NCI-H146 treated with DMSO at 0.1 percent for 48 hours (cell line): ENCODE results near the gene PIGS.

Experiments used
- DNase-seq: peaks from one replicate; lab custom pipeline; 2025; ENCODE audit not compliant: unreplicated experiment; lab: John Stamatoyannopoulos, UW

The PIGS gene

DNA sequence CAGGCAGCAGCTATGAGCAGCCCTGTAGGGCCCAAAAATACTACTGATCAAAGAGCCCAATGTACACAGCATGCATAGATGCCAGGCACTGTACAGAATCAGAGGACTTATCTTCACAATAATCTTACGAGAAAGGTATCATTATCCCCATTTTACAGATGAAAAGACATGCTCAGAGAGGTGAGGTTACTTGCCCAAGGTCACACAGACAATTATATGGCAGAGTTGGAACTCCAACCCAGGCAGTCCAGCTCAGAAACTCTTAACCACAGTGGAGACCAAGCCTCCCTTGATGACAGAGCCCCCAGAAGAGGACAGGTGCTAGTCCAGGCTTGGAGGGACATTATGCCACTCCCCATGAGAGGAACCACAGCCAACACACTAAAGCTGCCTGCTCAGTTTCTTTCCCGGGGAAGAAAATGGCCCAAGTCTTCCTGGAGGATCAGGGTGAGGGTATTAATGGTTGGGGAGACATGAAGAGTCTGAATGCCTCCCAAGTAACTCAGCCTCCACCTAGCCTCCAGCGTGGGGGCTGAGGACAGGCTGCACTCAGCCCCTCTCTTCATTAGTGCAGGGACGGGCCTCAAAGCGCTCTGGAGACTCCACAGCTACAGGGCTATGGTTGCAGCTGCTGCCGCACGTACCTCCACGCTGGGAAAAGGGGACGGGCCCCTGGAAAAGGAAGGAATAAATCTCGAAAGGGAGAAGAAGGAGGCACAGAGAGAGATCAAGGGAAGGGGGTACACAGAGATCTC, 19.7 kb downstream of the PIGS start:
- DNase-seq, result no peak

DNA sequence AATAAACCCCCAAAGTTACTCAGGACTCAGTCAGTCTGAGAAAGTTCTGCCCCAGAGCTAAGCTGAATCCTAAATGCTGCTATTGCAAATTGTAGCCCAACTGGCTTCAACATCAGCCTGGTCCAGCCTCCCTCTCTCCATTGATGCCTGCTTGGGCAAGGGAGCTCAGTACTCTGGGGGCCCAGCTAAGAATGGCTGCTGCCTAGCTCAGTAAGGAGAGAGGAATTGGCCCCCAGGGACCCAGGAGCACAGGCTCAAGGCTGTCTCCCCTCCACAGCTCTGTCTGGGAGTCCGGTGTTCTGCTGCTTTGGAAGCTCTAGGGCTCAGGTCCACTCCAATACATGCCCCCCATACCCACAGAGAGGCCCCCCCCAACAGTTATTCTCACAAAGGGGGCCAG, 20.5 kb downstream of the PIGS start:
- DNase-seq, result no peak

DNA sequence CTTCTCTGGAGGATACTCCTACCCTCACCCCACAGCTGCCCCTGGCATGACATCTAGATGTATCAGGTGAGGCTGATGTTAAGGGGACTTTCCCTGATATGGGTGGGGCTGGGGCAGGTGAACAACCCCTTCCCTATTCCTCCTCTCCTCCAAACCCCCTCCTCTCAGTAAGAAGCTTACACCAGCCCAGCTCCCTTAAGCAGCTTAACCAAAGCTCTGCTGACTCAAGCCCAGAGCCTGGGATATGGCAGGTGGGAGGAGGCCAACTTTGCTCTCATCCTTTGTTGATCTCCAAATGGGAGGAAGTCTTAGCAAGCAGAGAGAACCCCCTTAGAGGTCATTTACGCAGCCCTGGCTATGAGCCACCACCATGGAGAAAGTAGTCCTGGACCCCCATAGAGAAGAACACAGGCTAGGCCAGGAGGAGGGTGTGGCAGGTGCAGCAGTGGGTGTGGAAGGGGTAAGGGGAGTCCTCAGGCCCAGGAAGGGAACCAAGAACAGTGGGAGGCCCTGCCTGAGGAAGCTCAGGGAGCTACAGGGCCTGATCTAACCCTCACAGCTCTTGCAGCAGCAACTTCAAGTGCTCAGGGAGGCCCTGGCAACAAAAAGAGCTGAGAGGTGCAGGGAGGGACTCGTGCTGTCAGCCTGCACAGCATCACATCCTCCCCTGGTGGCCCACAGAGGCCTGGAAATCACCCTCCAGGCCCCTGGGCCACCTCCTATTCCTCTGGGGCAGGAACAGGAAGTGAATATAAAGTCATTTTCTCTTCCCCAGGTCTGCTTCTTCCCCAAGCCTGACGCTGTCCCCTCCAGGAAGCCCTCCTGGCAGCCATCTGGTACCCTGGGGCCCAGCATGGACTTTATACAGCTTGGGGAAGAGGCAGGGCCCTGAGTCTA, 21.8 kb downstream of the PIGS start:
- no peak for DNase-seq

DNA sequence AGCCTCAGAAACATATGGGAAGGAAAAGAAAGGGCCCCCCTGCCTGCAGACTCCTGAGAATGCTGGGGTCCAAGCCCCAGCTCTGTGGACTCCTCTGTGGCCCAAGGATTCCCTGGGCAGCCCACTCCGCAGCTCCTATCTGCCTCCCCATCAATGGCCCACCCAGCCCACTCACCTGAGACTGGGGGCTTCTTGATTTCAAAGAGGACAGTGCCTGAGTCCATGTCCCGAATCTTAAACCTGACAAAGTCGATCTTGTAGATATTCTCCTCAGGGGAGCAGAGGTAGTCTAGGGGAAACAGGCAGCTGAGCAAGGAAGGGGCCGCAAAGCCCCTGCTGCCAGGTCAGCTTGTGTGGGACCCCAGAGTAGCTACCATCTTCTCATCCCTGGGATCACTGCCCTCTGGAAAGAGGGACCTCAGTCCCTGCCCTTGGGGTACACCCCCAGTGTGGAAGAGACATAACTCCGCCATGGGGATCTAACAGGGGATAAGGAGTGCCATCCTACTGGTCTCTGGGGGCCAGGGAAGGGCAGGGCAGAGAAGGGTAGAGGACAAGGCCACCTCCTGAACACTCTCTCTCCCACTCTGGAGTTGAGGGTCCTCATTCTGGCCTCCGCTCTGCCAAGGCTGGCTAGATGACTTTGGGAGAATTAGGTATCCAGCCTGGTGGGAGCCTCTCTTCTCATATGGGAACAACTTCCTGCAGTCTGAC, 22.8 kb downstream of the PIGS start:
- DNase-seq, result no peak

DNA sequence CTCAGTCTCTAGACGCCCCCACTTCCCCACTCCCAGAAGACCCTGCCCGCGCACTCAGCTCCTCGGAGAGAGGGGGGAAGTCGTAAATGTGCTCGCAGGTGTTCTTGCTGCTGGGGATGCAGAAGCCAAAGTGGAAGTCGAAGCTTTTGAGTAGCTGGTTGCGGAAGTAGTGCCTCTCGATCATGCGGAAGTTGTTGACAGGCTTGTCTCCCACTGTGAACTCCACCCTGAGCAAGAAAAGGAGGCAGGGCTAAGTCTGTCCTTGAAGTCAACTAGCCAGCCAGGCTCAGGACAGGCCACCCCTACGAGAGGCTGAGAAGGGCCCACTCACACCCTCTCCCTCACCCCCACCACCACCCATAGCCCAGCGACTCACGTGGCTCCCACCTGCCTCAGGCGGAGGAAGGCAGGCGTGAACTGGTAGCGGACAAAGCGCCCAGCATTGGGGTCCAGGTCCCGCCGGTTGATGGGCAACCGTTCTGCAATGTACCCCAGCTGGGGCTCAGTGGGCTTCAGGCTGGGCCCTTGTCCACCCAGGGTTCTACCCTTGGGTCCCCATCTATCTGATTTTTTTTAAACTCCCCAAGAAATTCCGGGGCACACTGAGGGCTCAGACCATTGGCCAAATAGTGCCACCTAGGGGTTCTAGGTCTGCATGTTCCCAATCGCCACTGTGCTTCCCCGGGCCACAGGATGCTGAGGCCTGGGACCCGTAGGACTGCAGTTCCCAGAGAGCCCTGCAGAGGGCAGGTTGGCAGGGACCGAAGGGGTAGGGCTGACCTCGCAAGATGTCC, 23.5 kb downstream of the PIGS start:
- DNase-seq, result no peak

DNA sequence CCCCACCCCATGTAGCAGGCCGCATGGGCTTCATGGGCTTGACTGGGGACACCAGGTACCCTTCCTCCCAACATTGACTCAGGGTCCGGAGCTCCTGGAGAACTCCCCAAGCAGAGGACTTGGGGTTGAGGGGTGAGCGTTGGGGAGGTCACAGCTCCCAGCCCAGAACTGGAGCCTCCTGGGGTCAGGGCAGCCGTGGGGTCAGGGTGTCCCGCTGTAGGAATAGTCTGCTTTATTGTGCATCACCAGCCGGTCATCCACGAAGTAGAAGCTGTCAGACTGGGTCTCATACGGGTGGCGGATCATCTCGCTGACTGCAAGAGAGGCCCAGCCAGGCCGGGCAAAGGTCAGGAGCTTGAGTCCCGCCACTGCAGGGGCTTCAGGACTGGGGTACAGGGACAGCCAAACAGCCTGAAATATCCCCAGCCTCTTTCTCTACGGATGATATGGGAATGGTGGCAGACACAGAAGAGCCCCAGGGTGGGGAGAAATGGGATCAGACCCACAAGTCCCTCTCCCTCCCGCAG, 24.2 kb downstream of the PIGS start:
- DNase-seq, result no peak

DNA sequence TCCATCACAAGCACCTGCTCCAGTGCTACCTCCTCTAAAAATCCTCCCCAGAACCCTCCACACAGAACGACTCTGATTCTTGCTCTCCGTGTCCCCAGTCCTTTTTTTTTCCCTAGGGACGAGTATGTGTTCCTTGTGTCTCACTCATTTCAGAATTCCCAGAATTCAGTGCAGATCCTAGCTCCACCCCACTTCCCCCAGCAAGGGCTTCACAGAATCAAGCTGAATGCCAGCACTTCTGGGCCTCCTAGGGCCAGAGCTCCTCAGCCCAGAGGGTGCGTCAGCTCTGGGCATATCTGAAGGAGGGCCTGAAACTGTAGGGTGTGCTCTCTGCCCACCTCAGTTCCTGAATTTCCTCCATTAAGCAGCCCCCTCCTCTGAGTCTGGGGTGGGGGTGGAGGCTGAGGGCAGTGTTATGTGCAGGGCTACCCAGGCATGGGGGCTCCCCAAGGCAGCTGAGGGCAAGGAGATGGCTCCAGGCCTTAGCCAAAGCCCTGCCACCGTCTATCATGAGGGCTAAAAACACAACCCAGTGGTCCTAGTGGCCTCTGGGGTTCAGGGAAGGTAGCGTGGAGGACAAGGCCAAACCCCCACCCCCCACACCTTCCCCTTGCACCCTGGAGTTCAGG, 25.4 kb downstream of the PIGS start:
- DNase-seq, result no peak

DNA sequence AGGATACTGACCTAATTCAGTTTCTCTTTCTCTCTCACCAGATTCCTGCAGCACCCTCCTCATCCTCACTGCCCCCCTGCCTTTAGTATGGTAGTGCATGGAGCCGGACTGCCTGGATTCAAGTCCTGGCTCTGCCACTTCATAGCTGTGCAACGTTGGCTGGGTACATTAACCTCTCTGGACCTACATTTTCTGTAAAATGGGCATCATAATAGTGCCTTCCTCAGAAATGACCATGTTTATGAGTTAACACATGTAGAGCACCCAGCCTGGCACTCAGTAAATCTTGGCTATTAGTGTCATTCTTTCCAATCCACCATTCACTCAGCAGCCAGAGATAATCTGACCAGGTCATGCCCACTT, 26.2 kb downstream of the PIGS start:
- DNase-seq, result no peak

DNA sequence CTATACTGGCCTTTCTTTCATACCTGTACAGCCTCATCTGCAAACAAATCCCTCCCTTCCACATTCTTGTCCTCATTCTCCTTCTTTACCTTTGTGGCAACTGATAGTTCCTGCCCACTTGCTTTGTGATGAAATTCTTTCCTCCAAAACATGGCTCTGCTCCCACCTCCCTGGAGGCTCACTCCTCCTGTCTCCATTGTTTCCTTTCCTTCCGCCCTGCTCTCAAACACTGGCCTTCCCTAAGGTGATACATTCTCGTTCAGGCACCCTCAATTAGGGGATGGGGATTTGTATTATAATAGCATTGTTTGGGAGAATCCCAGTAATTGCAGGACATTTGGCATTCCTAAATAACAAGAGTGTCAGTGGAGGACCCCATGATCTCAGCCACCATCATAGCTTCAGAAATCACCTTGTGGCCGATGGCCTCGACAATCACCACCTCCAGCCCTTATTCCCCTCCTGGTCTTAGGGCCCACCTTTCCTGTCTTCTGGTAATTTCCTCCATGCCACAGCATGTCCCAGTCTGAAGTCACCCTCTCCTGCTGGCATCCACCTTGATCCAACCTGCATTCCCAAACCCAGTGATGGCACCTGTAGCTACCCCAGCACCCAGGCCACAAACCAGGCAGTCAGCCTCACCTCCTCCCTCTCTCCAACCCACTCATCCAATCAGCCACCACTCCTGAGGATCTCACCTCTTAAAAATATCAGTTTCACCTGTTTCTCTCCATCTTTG, 26.8 kb downstream of the PIGS start:
- no peak for DNase-seq

DNA sequence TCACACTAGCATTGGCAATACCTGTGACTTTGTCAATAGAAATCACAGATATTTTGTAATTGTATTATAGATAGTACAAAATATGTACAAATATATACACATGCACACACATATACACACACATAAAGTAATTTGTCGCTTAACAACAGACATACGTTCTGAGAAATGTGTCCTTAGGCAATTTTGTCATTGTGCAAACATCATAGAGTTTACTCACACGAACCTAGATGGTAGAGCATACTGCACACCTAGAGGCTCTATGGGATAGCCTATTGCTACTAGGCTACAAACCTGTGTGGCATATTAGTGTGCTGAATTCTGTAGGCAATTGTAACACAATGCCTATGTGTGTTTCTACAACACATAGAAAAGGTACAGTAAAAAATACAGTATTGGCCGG, 29.9 kb downstream of the PIGS start:
- DNase-seq, result no peak

DNA sequence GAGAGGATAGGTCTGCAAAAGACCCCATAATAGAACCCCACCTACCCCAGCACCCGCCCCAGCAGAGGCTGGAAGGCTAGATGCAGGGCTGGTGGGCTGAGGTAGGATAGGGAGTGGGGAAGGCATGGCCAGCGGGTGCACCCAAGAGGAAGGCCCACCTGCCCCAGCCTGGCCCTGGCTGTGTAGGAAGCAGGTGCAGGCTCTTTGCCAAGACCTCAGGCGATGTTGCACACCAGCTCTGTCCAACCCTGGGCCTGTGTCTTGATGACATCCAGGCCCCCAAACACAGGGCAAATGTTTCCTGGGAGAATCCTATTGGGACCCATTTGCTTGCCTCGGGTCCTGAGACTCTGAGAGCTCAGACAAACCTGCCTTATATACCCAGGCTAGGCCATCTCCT, 31.1 kb downstream of the PIGS start:
- no peak for DNase-seq

DNA sequence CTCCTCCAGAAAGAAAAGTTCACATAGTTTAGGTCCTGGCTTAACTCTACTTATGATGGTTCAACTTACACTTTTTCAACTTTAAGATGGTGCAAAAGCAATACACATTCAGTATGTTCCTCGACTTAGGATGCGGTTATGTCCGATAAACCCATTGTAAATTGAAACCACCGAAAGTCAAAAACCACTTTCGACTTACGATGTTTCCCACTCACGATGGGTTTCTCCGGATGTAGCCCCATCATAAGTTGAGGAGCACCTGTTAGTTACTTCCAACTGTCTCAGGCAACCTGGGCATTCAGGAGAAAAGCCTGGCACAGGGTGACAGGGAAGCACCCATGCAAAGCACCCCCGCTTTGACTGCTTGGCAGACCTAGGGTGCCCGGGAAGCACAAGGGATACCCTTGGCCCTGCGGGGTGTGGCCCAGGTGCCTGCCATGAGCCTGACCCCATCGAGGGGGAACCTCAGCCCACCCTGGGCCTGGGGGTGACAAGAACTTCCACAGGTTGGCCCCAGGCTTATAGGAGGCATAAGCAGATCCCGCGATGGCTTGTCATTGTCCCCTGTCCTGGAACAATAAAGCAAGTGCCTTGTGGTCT, 32.9 kb downstream of the PIGS start:
- no peak for DNase-seq

DNA sequence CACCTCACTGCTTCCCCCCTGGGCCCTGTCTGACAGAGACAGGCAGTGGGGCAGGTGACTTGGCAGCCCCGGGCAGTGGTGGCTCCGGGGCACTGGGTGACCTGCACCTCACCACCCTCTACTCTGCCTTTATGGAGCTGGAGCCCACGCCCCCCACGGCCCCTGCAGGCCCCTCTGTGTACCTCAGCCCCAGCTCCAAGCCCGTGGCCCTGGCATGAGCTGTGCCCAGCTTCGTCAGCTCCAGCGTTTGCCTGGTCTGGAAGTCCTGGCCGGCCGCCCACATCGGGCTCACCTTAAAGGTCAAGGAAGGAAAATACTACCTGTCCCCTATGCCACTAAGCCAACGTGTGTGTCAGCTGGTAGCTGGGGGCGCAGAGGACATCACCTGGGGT, 34.1 kb downstream of the PIGS start:
- DNase-seq, result no peak

DNA sequence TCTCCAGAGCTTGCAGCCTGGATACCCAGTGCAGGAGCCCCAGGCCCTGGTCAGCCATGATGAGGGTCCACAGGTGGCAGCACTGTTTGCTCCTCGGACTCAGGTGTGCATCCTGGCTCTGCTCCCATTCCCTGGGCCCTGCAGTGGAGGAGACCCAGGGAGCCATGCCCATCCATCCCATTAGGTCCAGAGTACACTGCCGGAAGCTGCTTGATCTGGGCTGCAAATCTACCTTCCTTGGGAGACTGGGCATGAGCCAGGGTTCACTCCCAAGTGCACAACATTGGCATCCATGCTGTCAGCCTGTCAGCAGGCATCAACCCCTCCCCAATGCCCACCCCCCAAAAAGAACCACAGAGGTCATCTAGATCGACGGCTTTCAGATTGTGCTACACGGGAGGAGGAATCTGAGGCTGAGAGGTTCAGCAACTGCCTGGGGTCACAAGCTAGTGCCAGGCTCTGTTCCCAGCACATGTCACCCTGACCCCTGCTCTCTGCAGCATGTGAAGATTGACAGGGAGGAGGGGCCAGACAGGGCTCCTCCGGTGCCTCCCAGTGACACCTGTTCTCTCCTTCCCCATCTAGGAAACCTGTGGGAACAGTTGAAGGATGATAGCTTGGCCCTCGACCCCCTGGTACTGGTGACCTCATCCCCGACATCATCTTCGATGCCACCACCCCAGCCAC, 34.6 kb downstream of the PIGS start:
- no peak for DNase-seq

DNA sequence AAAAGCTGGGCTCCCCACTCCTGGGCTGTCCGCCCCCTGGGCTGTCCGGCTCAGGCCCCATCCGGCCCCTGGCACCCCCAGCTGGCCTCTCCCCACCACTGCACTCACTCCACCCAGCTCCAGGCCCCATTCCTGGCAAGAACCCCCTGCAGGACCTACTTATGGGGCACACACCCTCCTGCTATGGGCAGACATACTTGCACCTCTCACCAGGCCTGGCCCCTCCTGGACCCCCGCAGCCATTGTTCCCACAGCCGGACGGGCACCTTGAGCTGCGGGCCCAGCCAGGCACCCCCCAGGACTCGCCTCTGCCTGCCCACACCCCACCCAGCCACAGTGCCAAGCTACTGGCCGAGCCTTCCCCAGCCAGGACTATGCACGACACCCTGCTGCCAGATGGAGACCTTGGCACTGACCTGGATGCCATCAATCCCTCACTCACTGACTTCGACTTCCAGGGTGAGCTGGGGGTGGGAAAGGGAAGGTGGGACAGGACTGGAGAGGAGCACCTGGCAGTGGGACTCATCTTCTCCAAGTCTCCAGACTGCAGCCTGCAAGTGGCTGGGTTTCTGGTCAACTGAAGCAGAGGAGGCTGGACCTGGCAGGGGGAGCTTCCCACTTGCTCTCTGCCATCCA, 36.5 kb downstream of the PIGS start:
- DNase-seq, result no peak

DNA sequence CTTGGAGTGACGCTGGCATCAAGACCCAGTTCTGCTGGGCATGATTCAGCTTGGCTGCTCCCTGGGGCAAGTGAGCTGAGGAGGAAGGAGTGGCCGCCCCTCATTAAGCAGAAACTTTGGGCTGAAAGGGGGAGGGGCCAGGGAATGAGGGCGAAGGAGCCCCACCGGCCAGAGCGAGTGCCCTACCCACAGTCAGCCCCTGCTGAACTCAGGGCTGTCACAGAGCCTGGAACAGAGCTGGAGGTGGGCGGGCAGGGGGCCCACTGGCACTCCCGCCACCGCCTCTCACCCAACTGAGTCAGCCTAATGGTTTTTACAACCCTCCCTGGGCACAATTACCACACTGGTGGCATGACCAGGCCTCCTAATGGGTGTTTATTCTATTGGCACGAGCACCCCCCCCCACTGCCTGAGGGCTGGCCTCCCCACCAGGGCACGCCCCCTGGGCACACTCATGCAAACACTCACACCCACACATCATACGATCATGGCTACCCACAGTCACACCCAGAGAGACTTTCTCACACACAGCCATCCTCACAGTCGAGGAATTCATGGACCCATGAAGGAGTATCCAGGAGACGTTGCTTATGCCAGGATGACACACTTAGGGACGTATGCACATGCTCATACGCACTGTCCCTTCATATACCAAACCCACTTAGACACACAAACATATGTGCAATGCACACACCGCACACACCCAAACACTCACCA, 38.1 kb downstream of the PIGS start:
- no peak for DNase-seq
